ENCODE results near the gene HYAL2. TPM values are rescaled to one million over a fixed set of nuclear protein-coding genes. Genes with fewer than 3 reads are reported as not detected.
A peak's percentile ranks its signal among the peaks of the same experiment; 100 is the strongest.

HYAL2 gene
- total and polyA plus RNA-seq, 2 of the 8 experiments (the other 6 are each of a cell fraction or from before 2014, with no cell fraction given) = 51.9 to 176 TPM

GRCh38 chr3:50324351-50325112 lies 2.0 kb upstream of the HYAL2 start:
- Histone ChIP-seq H3K27me3 (replicated peaks in 1 of 4; ENCODE audit: control insufficient read depth in 3 of 4, extremely low read depth in 1 of 4, insufficient read depth in 3 of 4, low read length in 3 of 4) (no peaks in the 10 kb centered on the region), H2BK5ac (ENCODE audit: low read depth, low read length) (no peak overlapping the region), H4K5ac (ENCODE audit: insufficient read length, low read depth, low read length) (no peak overlapping the region), H3K9me3 (ENCODE audit: insufficient read depth in 2 of 2, low read depth in 1 of 2, low read length in 1 of 2) (no peaks in the 10 kb centered on the region), H3K79me1 (ENCODE audit: low read depth, low read length) (peaks cover 16% of the 10 kb centered on the region), H4K20me1 (replicated peaks in 1 of 2; ENCODE audit: control insufficient read depth in 1 of 2, insufficient read depth in 2 of 2, low read length in 2 of 2) (peaks cover 4 to 12% of the 10 kb centered on the region in 2 experiments), H3K56ac (replicated peaks; ENCODE audit: insufficient read length, low read depth, low read length) (no peak overlapping the region), H2AFZ (ENCODE audit: low read length) (no peak overlapping the region), H3K23me2 (ENCODE audit: low read depth, low read length) (peaks cover 28% of the 10 kb centered on the region), H3K14ac (ENCODE audit: insufficient read length) (no peak overlapping the region), H2BK15ac (ENCODE audit: low read length) (peak overlapping the region; percentile 48; the same call in 1 of the 2 replicates), H2BK12ac (ENCODE audit: low read depth, low read length) (peak overlapping the region; percentile 44; the same call in 1 of the 2 replicates), H3K18ac (ENCODE audit: extremely low read depth, low read length) (no peak overlapping the region), H2BK120ac (replicated peaks; ENCODE audit: low read depth, low read length) (no peak overlapping the region), H2BK20ac (ENCODE audit: low read length) (no peak overlapping the region; the same call in 1 of the 2 replicates), H3K4me2 (ENCODE audit: insufficient read depth in 1 of 2, low read depth in 2 of 2, low read length in 2 of 2) (peak overlapping the region in 1 of 2 experiments; percentile 21; a peak in 1 of 4 replicates), H2AK5ac (ENCODE audit: low read depth, low read length) (no peak overlapping the region), H3K36me3 (ENCODE audit: control insufficient read depth in 2 of 4, insufficient read depth in 4 of 4, low read length in 3 of 4) (peaks cover 4 to 13% (median 12%) of the 10 kb centered on the region in 4 experiments; a peak in 5 of 8 replicates), H3K23ac (ENCODE audit: insufficient read length) (no peak overlapping the region), H3K27ac (ENCODE audit: low read depth, low read length) (no peak overlapping the region), H3K9ac (replicated peaks in 1 of 4; ENCODE audit: extremely low read depth in 1 of 4, low read depth in 3 of 4, low read length in 3 of 4) (no peak overlapping the region), H3K4ac (replicated peaks; ENCODE audit: insufficient read length, low read depth, low read length) (no peak overlapping the region), H3K4me1 (replicated peaks in 1 of 4; ENCODE audit: control insufficient read depth in 3 of 4, insufficient read depth in 4 of 4, low read length in 3 of 4) (peaks cover 0 to 37% (median 22%) of the 10 kb centered on the region in 4 experiments; a peak in 6 of 7 replicates), H3K4me3 (ENCODE audit: extremely low read depth in 1 of 4, insufficient read depth in 2 of 4, low read depth in 3 of 4, low read length in 4 of 4) (no peak overlapping the region), H4K8ac (ENCODE audit: extremely low read depth, insufficient read depth, low read length) (no peak overlapping the region), H4K91ac (replicated peaks; ENCODE audit: insufficient read length, low read length) (no peak overlapping the region), H3K79me2 (ENCODE audit: control insufficient read depth in 1 of 2, insufficient read depth in 2 of 2, low read length in 2 of 2) (peaks cover 0 to 24% of the 10 kb centered on the region in 2 experiments; a peak in 2 of 4 replicates)
- 57% methylated on average over 4 of the region's 4 CpGs; no CpG with 5 or more reads in 1 of the 2 experiments for WGBS, 2 experiments (ENCODE audit: extremely low coverage in 1 of 2, insufficient coverage in 1 of 2, insufficient read length in 1 of 2, insufficient replicate concordance in 2 of 2, low coverage in 1 of 2, low lambda C conversion rate in 2 of 2, missing lambda C conversion rate in 1 of 2)
- FAIRE-seq = peak; percentile 81
- DNase-seq (ENCODE audit: low read depth in 1 of 2, low spot score in 2 of 2) = peak in 1 of 2 experiments; percentile 96
- ChIA-PET POLR2A (ENCODE audit: partially characterized antibody) (interaction anchor here (1.1 to 12.6 kb wide), 8 partner anchors 9 to 49 kb away, joined by 3 to 149 read pairs (median 7); partner anchors contain the start of genes HYAL1, HYAL3, IFRD2 and NAA80), CTCF (ENCODE audit: partially characterized antibody) (interaction anchor here (0.7 to 7.5 kb wide), 26 partner anchors 9 to 184 kb away, joined by 3 to 75 read pairs (median 4); partner anchors contain the start of genes HYAL1, IFRD2 and LSMEM2)
- no peak for TF ChIP-seq ZNF274 (IDR thresholded peaks at IDR 0.05; ENCODE audit: borderline replicate concordance, extremely low read depth, low read length)
- 0 out of 2 replicates have a peak, but pooled peaks have one; percentile 29 for TF ChIP-seq MAX (IDR thresholded peaks at IDR 0.05)
- no peak for TF ChIP-seq KDM5A (IDR thresholded peaks at IDR 0.05; ENCODE audit: low read length)
- TF ChIP-seq BACH1 (IDR thresholded peaks at IDR 0.05; ENCODE audit: low read length) = no peak
- 0 out of 2 replicates have a peak, but pooled peaks have one; percentile 33 for TF ChIP-seq CREB1 (IDR thresholded peaks at IDR 0.05)
- peak; percentile 80 to 88 for TF ChIP-seq RAD21 (IDR thresholded peaks at IDR 0.05 in 1 of 2, conservative IDR thresholded peaks at IDR 0.05 in 1 of 2; ENCODE audit: low read depth in 2 of 2, low read length in 2 of 2)
- TF ChIP-seq ATF2 (IDR thresholded peaks at IDR 0.05; ENCODE audit: low read length) = 0 out of 2 replicates have a peak, but pooled peaks have one; percentile 30
